Measurements from ENCODE around the gene APOOL.

APOOL gene

DNA sequence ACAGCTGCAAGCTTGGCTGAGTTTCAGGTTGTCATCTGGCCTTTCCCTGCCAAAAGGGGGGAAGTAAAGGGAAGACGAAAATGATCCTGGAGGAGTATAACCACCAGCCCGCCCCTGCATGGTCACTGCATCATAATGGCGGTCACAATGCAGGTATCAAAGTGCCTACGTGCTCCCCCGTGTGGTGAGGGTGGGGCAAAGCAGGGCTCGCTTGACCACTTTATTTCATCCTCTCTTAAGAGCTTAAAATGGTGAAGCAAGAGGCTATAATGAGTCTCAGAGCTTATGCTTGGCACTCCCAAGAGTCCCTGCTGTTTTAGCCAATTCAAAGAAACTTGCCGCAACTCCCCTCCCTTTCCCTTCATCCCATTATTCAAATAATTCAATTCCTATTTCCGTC lies 105.6 kb downstream of the APOOL start:
- no peak for TF ChIP-seq ZNF350 (tag by site-specific recombination; IDR thresholded peaks at IDR 0.05)
- TF ChIP-seq ZNF433 (tag by site-specific recombination; IDR thresholded peaks at IDR 0.05; ENCODE audit: low read depth): no peak
- TF ChIP-seq ZBTB48 (tag by site-specific recombination; IDR thresholded peaks at IDR 0.05): no peak
- TF ChIP-seq ZNF664 (tag by site-specific recombination; IDR thresholded peaks at IDR 0.05): no peak
- no peak for TF ChIP-seq ZNF214 (tag by site-specific recombination; IDR thresholded peaks at IDR 0.05; ENCODE audit: borderline replicate concordance)
- no peak for TF ChIP-seq KLF7 (tag by site-specific recombination; IDR thresholded peaks at IDR 0.05; ENCODE audit: borderline replicate concordance)
- TF ChIP-seq ZNF624 (tag by site-specific recombination; IDR thresholded peaks at IDR 0.05): no peak
- TF ChIP-seq ZNF112 (tag by site-specific recombination; IDR thresholded peaks at IDR 0.05): no peak
- no peak for TF ChIP-seq KLF10 (tag by site-specific recombination; IDR thresholded peaks at IDR 0.05)
- no peak for TF ChIP-seq ZFHX2 (tag by site-specific recombination; conservative IDR thresholded peaks at IDR 0.05)
- 0 out of 2 replicates have a peak, but pooled peaks have one; percentile 46 for TF ChIP-seq ZNF660 (tag by site-specific recombination; IDR thresholded peaks at IDR 0.05)
- TF ChIP-seq ZNF121 (tag by site-specific recombination; IDR thresholded peaks at IDR 0.05): no peak
- no peak for TF ChIP-seq ZIC2 (tag by site-specific recombination; IDR thresholded peaks at IDR 0.05)
- TF ChIP-seq, protein P1, sequence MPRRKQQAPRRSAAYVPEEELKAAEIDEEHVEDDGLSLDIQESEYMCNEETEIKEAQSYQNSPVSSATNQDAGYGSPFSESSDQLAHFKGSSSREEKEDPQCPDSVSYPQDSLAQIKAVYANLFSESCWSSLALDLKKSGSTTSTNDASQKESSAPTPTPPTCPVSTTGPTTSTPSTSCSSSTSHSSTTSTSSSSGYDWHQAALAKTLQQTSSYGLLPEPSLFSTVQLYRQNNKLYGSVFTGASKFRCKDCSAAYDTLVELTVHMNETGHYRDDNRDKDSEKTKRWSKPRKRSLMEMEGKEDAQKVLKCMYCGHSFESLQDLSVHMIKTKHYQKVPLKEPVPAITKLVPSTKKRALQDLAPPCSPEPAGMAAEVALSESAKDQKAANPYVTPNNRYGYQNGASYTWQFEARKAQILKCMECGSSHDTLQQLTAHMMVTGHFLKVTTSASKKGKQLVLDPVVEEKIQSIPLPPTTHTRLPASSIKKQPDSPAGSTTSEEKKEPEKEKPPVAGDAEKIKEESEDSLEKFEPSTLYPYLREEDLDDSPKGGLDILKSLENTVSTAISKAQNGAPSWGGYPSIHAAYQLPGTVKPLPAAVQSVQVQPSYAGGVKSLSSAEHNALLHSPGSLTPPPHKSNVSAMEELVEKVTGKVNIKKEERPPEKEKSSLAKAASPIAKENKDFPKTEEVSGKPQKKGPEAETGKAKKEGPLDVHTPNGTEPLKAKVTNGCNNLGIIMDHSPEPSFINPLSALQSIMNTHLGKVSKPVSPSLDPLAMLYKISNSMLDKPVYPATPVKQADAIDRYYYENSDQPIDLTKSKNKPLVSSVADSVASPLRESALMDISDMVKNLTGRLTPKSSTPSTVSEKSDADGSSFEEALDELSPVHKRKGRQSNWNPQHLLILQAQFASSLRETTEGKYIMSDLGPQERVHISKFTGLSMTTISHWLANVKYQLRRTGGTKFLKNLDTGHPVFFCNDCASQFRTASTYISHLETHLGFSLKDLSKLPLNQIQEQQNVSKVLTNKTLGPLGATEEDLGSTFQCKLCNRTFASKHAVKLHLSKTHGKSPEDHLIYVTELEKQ (tag by site-specific recombination; IDR thresholded peaks at IDR 0.05; ENCODE audit: borderline replicate concordance): no peak
- TF ChIP-seq ZNF266 (tag by site-specific recombination; IDR thresholded peaks at IDR 0.05; ENCODE audit: low read depth): no peak
- 0 out of 2 replicates have a peak, but pooled peaks have one; percentile 39 for TF ChIP-seq YY1 (tag by site-specific recombination; IDR thresholded peaks at IDR 0.05)
- TF ChIP-seq ZXDB (tag by site-specific recombination; IDR thresholded peaks at IDR 0.05): 0 out of 2 replicates have a peak, but pooled peaks have one; percentile 36
- TF ChIP-seq ZNF202 (tag by site-specific recombination; IDR thresholded peaks at IDR 0.05; ENCODE audit: borderline replicate concordance): no peak
- no peak for TF ChIP-seq ZNF610 (tag by site-specific recombination; IDR thresholded peaks at IDR 0.05; ENCODE audit: borderline replicate concordance)
- TF ChIP-seq TRIM28 (IDR thresholded peaks at IDR 0.05; ENCODE audit: borderline replicate concordance, low read length): no peak
- TF ChIP-seq ZFP37 (tag by site-specific recombination; IDR thresholded peaks at IDR 0.05): no peak
- TF ChIP-seq ZNF792 (tag by site-specific recombination; IDR thresholded peaks at IDR 0.05): no peak
- TF ChIP-seq SP3 (tag by site-specific recombination; IDR thresholded peaks at IDR 0.05): no peak
- TF ChIP-seq GLI4 (tag by site-specific recombination; IDR thresholded peaks at IDR 0.05): no peak
- TF ChIP-seq ZSCAN30 (tag by site-specific recombination; IDR thresholded peaks at IDR 0.05): no peak
- TF ChIP-seq, protein P2, sequence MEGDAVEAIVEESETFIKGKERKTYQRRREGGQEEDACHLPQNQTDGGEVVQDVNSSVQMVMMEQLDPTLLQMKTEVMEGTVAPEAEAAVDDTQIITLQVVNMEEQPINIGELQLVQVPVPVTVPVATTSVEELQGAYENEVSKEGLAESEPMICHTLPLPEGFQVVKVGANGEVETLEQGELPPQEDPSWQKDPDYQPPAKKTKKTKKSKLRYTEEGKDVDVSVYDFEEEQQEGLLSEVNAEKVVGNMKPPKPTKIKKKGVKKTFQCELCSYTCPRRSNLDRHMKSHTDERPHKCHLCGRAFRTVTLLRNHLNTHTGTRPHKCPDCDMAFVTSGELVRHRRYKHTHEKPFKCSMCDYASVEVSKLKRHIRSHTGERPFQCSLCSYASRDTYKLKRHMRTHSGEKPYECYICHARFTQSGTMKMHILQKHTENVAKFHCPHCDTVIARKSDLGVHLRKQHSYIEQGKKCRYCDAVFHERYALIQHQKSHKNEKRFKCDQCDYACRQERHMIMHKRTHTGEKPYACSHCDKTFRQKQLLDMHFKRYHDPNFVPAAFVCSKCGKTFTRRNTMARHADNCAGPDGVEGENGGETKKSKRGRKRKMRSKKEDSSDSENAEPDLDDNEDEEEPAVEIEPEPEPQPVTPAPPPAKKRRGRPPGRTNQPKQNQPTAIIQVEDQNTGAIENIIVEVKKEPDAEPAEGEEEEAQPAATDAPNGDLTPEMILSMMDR (tag by site-specific recombination; IDR thresholded peaks at IDR 0.05): peak; percentile 42; the same call in 1 of the 2 replicates
- TF ChIP-seq RBAK (tag by site-specific recombination; IDR thresholded peaks at IDR 0.05): no peak
- no peak for TF ChIP-seq SALL2 (tag by site-specific recombination; IDR thresholded peaks at IDR 0.05; ENCODE audit: borderline replicate concordance)
- TF ChIP-seq ZNF654 (tag by site-specific recombination; IDR thresholded peaks at IDR 0.05; ENCODE audit: low read depth): peak; percentile 45
- TF ChIP-seq, protein P3, sequence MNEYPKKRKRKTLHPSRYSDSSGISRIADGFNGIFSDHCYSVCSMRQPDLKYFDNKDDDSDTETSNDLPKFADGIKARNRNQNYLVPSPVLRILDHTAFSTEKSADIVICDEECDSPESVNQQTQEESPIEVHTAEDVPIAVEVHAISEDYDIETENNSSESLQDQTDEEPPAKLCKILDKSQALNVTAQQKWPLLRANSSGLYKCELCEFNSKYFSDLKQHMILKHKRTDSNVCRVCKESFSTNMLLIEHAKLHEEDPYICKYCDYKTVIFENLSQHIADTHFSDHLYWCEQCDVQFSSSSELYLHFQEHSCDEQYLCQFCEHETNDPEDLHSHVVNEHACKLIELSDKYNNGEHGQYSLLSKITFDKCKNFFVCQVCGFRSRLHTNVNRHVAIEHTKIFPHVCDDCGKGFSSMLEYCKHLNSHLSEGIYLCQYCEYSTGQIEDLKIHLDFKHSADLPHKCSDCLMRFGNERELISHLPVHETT (tag by site-specific recombination; IDR thresholded peaks at IDR 0.05): no peak
- CTCF ChIA-PET: interaction anchor here (0.6 to 5.1 kb wide), 25 partner anchors 9 to 945 kb away, joined by 3 to 39 read pairs (median 3); no protein-coding TSS in a partner anchor
- Histone ChIP-seq H3K4me1 (ENCODE audit: control insufficient read depth, insufficient read depth, low read length) (no peaks in the 10 kb centered on the region), H3K36me3 (ENCODE audit: control insufficient read depth in 2 of 2, insufficient read depth in 1 of 2, low read length in 2 of 2) (no peaks in the 10 kb centered on the region), H3K4me3 (ENCODE audit: low read depth, low read length) (no peak overlapping the region), H3K9me3 (ENCODE audit: control insufficient read depth, insufficient read depth, low read depth, low read length) (no peaks in the 10 kb centered on the region), H3K27ac (ENCODE audit: extremely low read depth, low read depth, low read length) (no peak overlapping the region)
- POLR2A ChIA-PET: interaction anchor here (0.8 kb wide), 1 partner anchor 135 kb away, joined by 3 read pairs; no protein-coding TSS in a partner anchor

Measured in HEK293 (cell line).